Loucy (cell line): ENCODE results near the gene BTAF1.

ENCODE experiments used
- H2AFZ ChIP-seq: fragments of 200-600 bp; sonication (generic); 2 replicates; pipeline ENCODE4 v1.6.0; 2016; ENCODE audit warnings: antibody characterized with exemption, mild to moderate bottlenecking, low read length, moderate library complexity
- H3F3A ChIP-seq: fragments of 200-600 bp; 2 replicates; pipeline ENCODE4 v1.6.0; 2016; ENCODE audit warnings: antibody characterized with exemption, low read depth, mild to moderate bottlenecking
- H3K27me3 ChIP-seq: fragments of 200-600 bp; sonication (generic); 2 replicates; pipeline ENCODE4 v1.6.1; 2014; ENCODE audit warnings: low read length, mild to moderate bottlenecking; ENCODE audit not compliant: insufficient read depth, poor library complexity, severe bottlenecking
- H3K36me3 ChIP-seq: fragments of 200-600 bp; sonication (generic); 2 replicates; pipeline ENCODE4 v1.6.1; 2016; ENCODE audit warnings: low read length; ENCODE audit not compliant: insufficient read depth
- H3K4me1 ChIP-seq: fragments of 200-600 bp; sonication (generic); 2 replicates; pipeline ENCODE4 v1.5.1; 2014; ENCODE audit warnings: low read length, mild to moderate bottlenecking; ENCODE audit not compliant: insufficient read depth, poor library complexity, severe bottlenecking
- H3K4me2 ChIP-seq: fragments of 200-600 bp; sonication (generic); 2 replicates; pipeline ENCODE4 v1.6.0; 2014; ENCODE audit warnings: antibody characterized with exemption, low read length, low read depth, mild to moderate bottlenecking; ENCODE audit not compliant: poor library complexity, severe bottlenecking
- H3K4me3 ChIP-seq: fragments of 200-600 bp; sonication (generic); 2 replicates; pipeline ENCODE4 v1.5.1; 2014; ENCODE audit warnings: low read length, mild to moderate bottlenecking, mixed read lengths; ENCODE audit not compliant: poor library complexity, severe bottlenecking
- H3K79me2 ChIP-seq: fragments of 200-600 bp; sonication (generic); 2 replicates; pipeline ENCODE4 v1.6.1; 2014; ENCODE audit warnings: low read length; ENCODE audit not compliant: insufficient read depth
- H3K9ac ChIP-seq: fragments of 200-600 bp; sonication (generic); 2 replicates; pipeline ENCODE4 v1.6.0; 2014; ENCODE audit warnings: mild to moderate bottlenecking, low read depth, low read length, moderate library complexity; ENCODE audit not compliant: poor library complexity, severe bottlenecking
- H3K9me2 ChIP-seq: fragments of 200-600 bp; sonication (generic); replicated peaks from 2 replicates; pipeline ENCODE4 v1.6.1; 2016; ENCODE audit warnings: low read depth, low read length, mixed read lengths
- H3K9me3 ChIP-seq: fragments of 200-600 bp; sonication (generic); 2 replicates; pipeline ENCODE4 v1.6.1; 2014; ENCODE audit warnings: mild to moderate bottlenecking, antibody characterized with exemption, low read length, low read depth; ENCODE audit not compliant: insufficient read depth
- H4K20me1 ChIP-seq: fragments of 200-600 bp; sonication (generic); 2 replicates; pipeline ENCODE4 v1.6.0; 2014; ENCODE audit warnings: antibody characterized with exemption, low read length, mild to moderate bottlenecking; ENCODE audit not compliant: insufficient read depth, poor library complexity, severe bottlenecking
- EZH2phosphoT487 ChIP-seq: fragments of 200-600 bp; IDR thresholded peaks from 2 replicates; pipeline ENCODE4 v1.6.1; 2018; ENCODE audit warnings: antibody characterized with exemption, mild to moderate bottlenecking, moderate library complexity, borderline replicate concordance
- TF ChIP-seq, protein P1 (sequence below): fragments of 200-600 bp; sonication (generic); conservative IDR thresholded peaks from 2 replicates; pipeline ENCODE4 v1.5.1; 2014; ENCODE audit warnings: mild to moderate bottlenecking, antibody characterized with exemption, low read length

The BTAF1 gene

DNA sequence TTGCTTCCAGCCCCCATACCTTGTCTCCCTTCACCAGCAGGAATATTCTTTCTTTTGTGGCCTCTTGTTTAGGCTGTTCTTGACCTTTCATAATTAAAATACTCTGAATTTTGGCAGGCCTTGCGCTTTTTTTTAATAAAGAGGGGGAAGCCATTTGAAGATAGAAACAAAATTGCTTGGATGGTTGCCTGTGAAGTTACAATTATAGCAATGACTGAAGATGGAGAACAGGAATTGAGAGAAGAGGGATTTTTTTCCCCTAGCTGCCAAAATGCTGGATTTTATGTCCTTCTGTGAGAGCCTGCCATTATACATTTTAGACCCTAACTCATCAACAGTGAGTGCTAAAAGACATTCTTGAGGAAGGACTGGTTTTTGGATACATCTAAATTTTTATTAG lies 39.0 kb upstream of the BTAF1 start:
- Histone ChIP-seq H3K4me1 (peaks cover 4% of the 10 kb centered on the region), H3K4me3 (no peak overlapping the region)

DNA sequence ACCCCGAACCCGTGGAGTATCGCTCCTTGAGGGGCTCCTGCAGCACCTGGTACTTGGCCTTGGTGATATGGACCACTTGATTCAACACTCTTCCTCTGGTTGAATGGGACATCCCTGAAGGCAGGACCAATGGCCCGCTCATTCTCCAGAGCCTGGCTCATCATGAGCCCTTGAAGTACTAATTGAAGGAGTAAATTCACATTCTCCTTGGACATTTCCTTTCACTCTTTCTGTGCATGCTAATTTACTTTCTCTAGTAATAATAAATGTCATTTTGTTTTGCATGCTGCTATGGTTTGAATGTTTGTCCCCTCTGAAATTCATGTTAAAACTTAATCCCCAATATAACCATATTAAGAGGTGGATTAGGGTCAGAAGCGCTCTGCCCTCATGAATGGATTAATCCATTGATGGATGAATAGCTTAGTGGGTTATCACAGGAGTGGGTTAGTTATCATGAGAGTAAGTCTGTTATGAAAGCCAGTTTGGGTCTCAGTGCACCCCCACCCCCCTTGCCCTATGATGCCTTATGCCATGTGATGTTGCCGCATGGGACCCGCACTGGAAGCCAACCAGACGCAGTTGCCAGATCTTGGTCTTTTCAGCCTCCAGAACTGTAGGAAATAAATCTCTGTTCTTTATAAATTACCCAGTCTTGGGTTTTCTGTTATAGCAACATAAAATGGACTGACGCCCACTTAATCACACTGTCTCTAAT lies 38.0 kb upstream of the BTAF1 start:
- H3K4me3 ChIP-seq = no peak overlapping the region
- H2AFZ ChIP-seq = no peak overlapping the region
- H3K79me2 ChIP-seq = no peaks in the 10 kb centered on the region
- H3K4me2 ChIP-seq = no peak overlapping the region
- no peaks in the 10 kb centered on the region for H3K9me2 ChIP-seq
- H3K27me3 ChIP-seq = no peaks in the 10 kb centered on the region
- H3K9ac ChIP-seq = no peak overlapping the region
- TF ChIP-seq EZH2phosphoT487 = no peak
- TF ChIP-seq, protein P1, sequence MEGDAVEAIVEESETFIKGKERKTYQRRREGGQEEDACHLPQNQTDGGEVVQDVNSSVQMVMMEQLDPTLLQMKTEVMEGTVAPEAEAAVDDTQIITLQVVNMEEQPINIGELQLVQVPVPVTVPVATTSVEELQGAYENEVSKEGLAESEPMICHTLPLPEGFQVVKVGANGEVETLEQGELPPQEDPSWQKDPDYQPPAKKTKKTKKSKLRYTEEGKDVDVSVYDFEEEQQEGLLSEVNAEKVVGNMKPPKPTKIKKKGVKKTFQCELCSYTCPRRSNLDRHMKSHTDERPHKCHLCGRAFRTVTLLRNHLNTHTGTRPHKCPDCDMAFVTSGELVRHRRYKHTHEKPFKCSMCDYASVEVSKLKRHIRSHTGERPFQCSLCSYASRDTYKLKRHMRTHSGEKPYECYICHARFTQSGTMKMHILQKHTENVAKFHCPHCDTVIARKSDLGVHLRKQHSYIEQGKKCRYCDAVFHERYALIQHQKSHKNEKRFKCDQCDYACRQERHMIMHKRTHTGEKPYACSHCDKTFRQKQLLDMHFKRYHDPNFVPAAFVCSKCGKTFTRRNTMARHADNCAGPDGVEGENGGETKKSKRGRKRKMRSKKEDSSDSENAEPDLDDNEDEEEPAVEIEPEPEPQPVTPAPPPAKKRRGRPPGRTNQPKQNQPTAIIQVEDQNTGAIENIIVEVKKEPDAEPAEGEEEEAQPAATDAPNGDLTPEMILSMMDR = no peak
- H4K20me1 ChIP-seq = no peaks in the 10 kb centered on the region
- H3K9me3 ChIP-seq = no peaks in the 10 kb centered on the region
- peaks cover 4% of the 10 kb centered on the region for H3K4me1 ChIP-seq
- no peaks in the 10 kb centered on the region for H3F3A ChIP-seq
- no peaks in the 10 kb centered on the region for H3K36me3 ChIP-seq

More for the DNA sequence above, 39.0 kb upstream of the BTAF1 start:
- Histone ChIP-seq H2AFZ (peak overlapping the region; percentile 6; the same call in 1 of the 2 replicates), H3K36me3 (no peaks in the 10 kb centered on the region), H3K27me3 (no peaks in the 10 kb centered on the region), H3K9me2 (no peaks in the 10 kb centered on the region), H3K9me3 (no peaks in the 10 kb centered on the region), H4K20me1 (no peaks in the 10 kb centered on the region), H3K79me2 (no peaks in the 10 kb centered on the region), H3K4me2 (no peak overlapping the region), H3F3A (no peaks in the 10 kb centered on the region), H3K9ac (no peak overlapping the region)
- TF ChIP-seq, protein P1 = no peak
- no peak for TF ChIP-seq EZH2phosphoT487

DNA sequence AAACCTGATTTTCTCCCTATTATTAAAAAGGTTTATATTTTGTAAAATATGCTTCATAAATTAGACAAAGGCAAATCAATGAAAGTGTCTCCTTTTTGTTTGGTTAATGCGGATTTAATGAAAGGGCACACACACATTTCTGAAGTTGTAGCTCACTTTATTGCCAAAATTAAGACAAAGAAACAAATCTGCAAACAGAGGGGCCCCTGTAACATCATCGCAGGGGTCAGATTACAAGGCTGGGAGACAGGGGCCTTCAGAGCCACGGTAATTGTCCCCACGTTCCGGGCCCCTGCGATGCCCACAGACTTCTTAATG lies 36.7 kb upstream of the BTAF1 start:
- H3K27me3 ChIP-seq = no peaks in the 10 kb centered on the region
- H3K4me1 ChIP-seq = peaks cover 4% of the 10 kb centered on the region
- no peak for TF ChIP-seq EZH2phosphoT487
- TF ChIP-seq, protein P1 = no peak
- H3K9me3 ChIP-seq = no peaks in the 10 kb centered on the region
- peak overlapping the region; percentile 52; the same call in 1 of the 2 replicates for H2AFZ ChIP-seq
- H3K9me2 ChIP-seq = no peaks in the 10 kb centered on the region
- no peak overlapping the region for H3K9ac ChIP-seq
- peak overlapping the region; percentile 66 for H3K4me3 ChIP-seq
- H3F3A ChIP-seq = no peaks in the 10 kb centered on the region
- no peaks in the 10 kb centered on the region for H4K20me1 ChIP-seq
- peak overlapping the region; percentile 65 for H3K4me2 ChIP-seq
- H3K36me3 ChIP-seq = no peaks in the 10 kb centered on the region
- no peaks in the 10 kb centered on the region for H3K79me2 ChIP-seq
